Motor neuron (in vitro differentiated cells): ENCODE measurements around the gene ZC3H14. TPM values are rescaled to one million over a fixed set of nuclear protein-coding genes. Genes with fewer than 3 reads are reported as not detected.

Source experiments
- ATAC-seq, 8 experiments: fragments of 200-7000 bp; cut with Tn5 transposase; replicated peaks in 6 of 8; 2 replicates each; pipeline ENCODE4 v1.8.0; 2021; ENCODE audit warnings: mild to moderate bottlenecking in 8 of 8, moderate library complexity in 8 of 8
- H3K27ac ChIP-seq, 2 donors: fragments of 250-450 bp; sonication (Bioruptor Pico); 2 replicates each; pipeline ENCODE4 v1.9.0; 2021; ENCODE audit warnings: antibody characterized with exemption in 2 of 2, mild to moderate bottlenecking in 2 of 2, moderate library complexity in 1 of 2
- H3K4me1 ChIP-seq, 2 donors: fragments of 250-450 bp; sonication (Bioruptor Pico); replicated peaks in 1 of 2; 2 replicates each; pipeline ENCODE4 v1.6.1; 2021; ENCODE audit warnings: antibody characterized with exemption in 2 of 2, mild to moderate bottlenecking in 2 of 2, moderate library complexity in 1 of 2
- H3K4me3 ChIP-seq, 5 donors: fragments of 250-450 bp; sonication (Bioruptor Pico); 2 replicates each; pipeline ENCODE4 v1.9.0; 2021; ENCODE audit warnings: antibody characterized with exemption in 5 of 5, mild to moderate bottlenecking in 5 of 5, moderate library complexity in 4 of 5
- WGBS, 10 experiments: fragments of 450-650 bp; shearing (Covaris generic); methylation state at CpG; one replicate each; pipeline ENCODE4 v1.0.0; 2022; 5-methylcytosine and 5-hydroxymethylcytosine counted together
- in situ Hi-C, 9 experiments: fragments of 400-800 bp; cut with MboI; loops; one replicate each; pipeline ENCODE4 v1.15.0; 2021; ENCODE audit warnings: low sequenced_read_pairs in 9 of 9, low pct_unique_long_range_greater_than_20kb in 2 of 9; ENCODE audit not compliant: unreplicated experiment in 9 of 9
- total RNA-seq, 8 experiments: library from RNA; unstranded; fragments of 300-600 nt; gene quantifications; 2 replicates each; pipeline versions ENCODE4 v1.2.3 to v1.2.4, GENCODE V29; 2022

ZC3H14 gene
- total RNA-seq, 8 experiments from 2014 or later: 32.3 to 64.7 (median 48.3) TPM

- Histone ChIP-seq H3K4me1 (no peaks in the 10 kb centered on the region), H3K27ac (no peak overlapping the region), H3K4me3 (no peak overlapping the region)
- 50 to 95% (median 75%) methylated on average over 1 to 2 of the region's 2 CpGs; no CpG with 5 or more reads in 1 of the 10 experiments for WGBS, 10 experiments
- in situ Hi-C loops: no loop called here
- ATAC-seq: no peak
Measured at GRCh38 chr14:88621100-88621499, 58.3 kb downstream of the ZC3H14 start.

- Histone ChIP-seq H3K27ac (no peak overlapping the region), H3K4me1 (no peaks in the 10 kb centered on the region), H3K4me3 (no peak overlapping the region)
- in situ Hi-C loops: no loop called here
- WGBS, 10 experiments: 75 to 100% (median 87%) methylated on average over 1 to 3 of the region's 3 CpGs
- ATAC-seq: no peak
Measured at GRCh38 chr14:88625671-88626070, 62.8 kb downstream of the ZC3H14 start.

- Histone ChIP-seq H3K27ac (no peak overlapping the region), H3K4me1 (no peaks in the 10 kb centered on the region), H3K4me3 (no peak overlapping the region)
- in situ Hi-C loops: no loop called here
- ATAC-seq: no peak
Measured at GRCh38 chr14:88628033-88628432, 65.2 kb downstream of the ZC3H14 start.

GRCh38 chr14:88628462-88628861 is 65.6 kb downstream of the ZC3H14 start:
- no peaks in the 10 kb centered on the region for H3K4me1 ChIP-seq
- H3K27ac ChIP-seq: no peak overlapping the region
- no peak overlapping the region for H3K4me3 ChIP-seq
- in situ Hi-C loops: no loop called here
- no peak for ATAC-seq

- Histone ChIP-seq H3K27ac (no peak overlapping the region), H3K4me1 (no peaks in the 10 kb centered on the region), H3K4me3 (no peak overlapping the region)
- in situ Hi-C loops: no loop called here
- no peak for ATAC-seq
- WGBS, 10 experiments: 41 to 100% (median 83%) methylated on average over 1 to 5 of the region's 6 CpGs
Measured at GRCh38 chr14:88630565-88630964, 67.7 kb downstream of the ZC3H14 start.

GRCh38 chr14:88631091-88631490 is 68.3 kb downstream of the ZC3H14 start:
- Histone ChIP-seq H3K4me1 (no peaks in the 10 kb centered on the region), H3K4me3 (no peak overlapping the region), H3K27ac (no peak overlapping the region)
- in situ Hi-C loops: no loop called here
- 40 to 100% (median 70%) methylated on average over 1 to 3 of the region's 3 CpGs; no CpG with 5 or more reads in 4 of the 10 experiments for WGBS, 10 experiments
- no peak for ATAC-seq

GRCh38 chr14:88632512-88632911 is 69.7 kb downstream of the ZC3H14 start:
- WGBS, 10 experiments: 90 to 100% methylated on average over 2 of the region's 2 CpGs; no CpG with 5 or more reads in 8 of the 10 experiments
- in situ Hi-C loops: no loop called here
- no peak for ATAC-seq
- H3K4me3 ChIP-seq: no peak overlapping the region
- H3K4me1 ChIP-seq: no peaks in the 10 kb centered on the region
- H3K27ac ChIP-seq: no peak overlapping the region

- no peak overlapping the region for H3K4me3 ChIP-seq
- no peak overlapping the region for H3K27ac ChIP-seq
- 0 to 100% (median 89%) methylated on average over 1 of the region's 1 CpG; no CpG with 5 or more reads in 2 of the 10 experiments for WGBS, 10 experiments
- in situ Hi-C loops: no loop called here
- H3K4me1 ChIP-seq: no peaks in the 10 kb centered on the region
- ATAC-seq: no peak
Measured at GRCh38 chr14:88639221-88639620, 76.4 kb downstream of the ZC3H14 start.

GRCh38 chr14:88660056-88660455 is 97.2 kb downstream of the ZC3H14 start:
- no peak for ATAC-seq
- 37 to 100% (median 88%) methylated on average over 1 to 5 of the region's 5 CpGs for WGBS, 10 experiments
- Histone ChIP-seq H3K4me3 (no peak overlapping the region), H3K27ac (no peak overlapping the region), H3K4me1 (no peaks in the 10 kb centered on the region)
- in situ Hi-C loops: loop anchor here in 1 of 9 experiments (25.0 kb wide), 1 partner anchor 202 kb away; no protein-coding TSS in a partner anchor

GRCh38 chr14:88667555-88668273 is 104.9 kb downstream of the ZC3H14 start:
- 22 to 96% (median 50%) methylated on average over 1 to 4 of the region's 4 CpGs; no CpG with 5 or more reads in 1 of the 10 experiments for WGBS, 10 experiments
- Histone ChIP-seq H3K4me3 (no peak overlapping the region), H3K4me1 (no peaks in the 10 kb centered on the region), H3K27ac (no peak overlapping the region)
- in situ Hi-C loops: loop anchor here in 1 of 9 experiments (25.0 kb wide), 1 partner anchor 195 kb away; no protein-coding TSS in a partner anchor
- ATAC-seq: peak; percentile 41 to 93 (median 72)

- WGBS, 10 experiments: 45 to 100% (median 80%) methylated on average over 1 to 2 of the region's 3 CpGs; no CpG with 5 or more reads in 3 of the 10 experiments
- H3K27ac ChIP-seq: no peak overlapping the region
- no peak for ATAC-seq
- in situ Hi-C loops: loop anchor here in 1 of 9 experiments (25.0 kb wide), 1 partner anchor 194 kb away; no protein-coding TSS in a partner anchor
- no peaks in the 10 kb centered on the region for H3K4me1 ChIP-seq
- no peak overlapping the region for H3K4me3 ChIP-seq
Measured at GRCh38 chr14:88668448-88669116, 105.7 kb downstream of the ZC3H14 start.

- H3K27ac ChIP-seq: no peak overlapping the region
- no peak overlapping the region for H3K4me3 ChIP-seq
- in situ Hi-C loops: loop anchor here in 1 of 9 experiments (25.0 kb wide), 1 partner anchor 193 kb away; no protein-coding TSS in a partner anchor
- no peak for ATAC-seq
- H3K4me1 ChIP-seq: no peaks in the 10 kb centered on the region
- WGBS, 10 experiments: 0 to 100% (median 20%) methylated on average over 1 to 2 of the region's 4 CpGs; no CpG with 5 or more reads in 5 of the 10 experiments
Measured at GRCh38 chr14:88669346-88669745, 106.5 kb downstream of the ZC3H14 start.
